ENCODE data around the gene JAML.

JAML gene

GRCh38 chr11:118161786-118162185 lies 63.0 kb downstream of the JAML start:
- in situ Hi-C loops (cut with HindIII; ENCODE audit: low pct_unique_long_range_greater_than_20kb, low sequenced_read_pairs): no loop called here

DNA sequence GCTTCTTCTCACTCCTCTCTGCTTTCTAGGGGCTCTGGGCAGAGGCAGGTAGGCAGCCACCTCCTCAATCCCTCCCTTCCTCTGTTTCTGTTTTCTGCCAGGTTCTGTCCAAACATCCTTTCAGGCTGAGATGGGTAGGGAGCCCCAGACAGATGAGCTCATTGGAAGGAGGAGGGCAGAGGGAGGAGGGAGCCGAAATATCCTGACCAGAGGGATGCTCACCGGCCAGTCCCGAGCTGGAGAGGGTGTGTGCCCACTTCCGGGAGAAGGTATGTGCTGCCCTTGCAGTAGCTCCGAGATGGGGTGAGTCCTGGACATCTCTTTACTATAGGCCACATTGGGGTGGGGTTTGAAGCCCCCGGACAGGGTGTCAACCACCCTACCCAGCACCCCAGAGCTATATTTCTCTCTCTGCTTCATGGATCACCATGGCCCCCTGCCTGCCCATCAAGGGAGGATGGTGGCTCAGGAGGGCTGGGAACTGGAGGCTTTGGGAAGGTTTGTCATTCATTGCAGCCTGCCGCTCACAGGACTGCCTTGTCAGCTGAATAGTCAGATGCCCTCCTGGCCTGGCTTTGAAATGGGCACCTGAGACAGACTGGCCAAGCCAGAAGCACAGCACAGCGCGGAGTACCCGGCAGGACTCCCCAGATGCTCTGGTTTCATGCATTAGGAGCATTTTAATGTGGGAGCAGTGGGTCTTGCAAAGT lies 67.5 kb downstream of the JAML start:
- TF ChIP-seq JUND (IDR thresholded peaks at IDR 0.05; ENCODE audit: low read depth): no peak
- in situ Hi-C loops (cut with HindIII; ENCODE audit: low pct_unique_long_range_greater_than_20kb, low sequenced_read_pairs): no loop called here
- no peak for DNase-seq (ENCODE audit: low read depth in 1 of 2, low spot score in 1 of 2)

More at GRCh38 chr11:118161786-118162185, 63.0 kb downstream of the JAML start:
- no peak for DNase-seq (ENCODE audit: low read depth in 1 of 2, low spot score in 1 of 2)
- TF ChIP-seq JUND (IDR thresholded peaks at IDR 0.05; ENCODE audit: low read depth): no peak

GRCh38 chr11:118156531-118157185 lies 68.2 kb downstream of the JAML start:
- no peak for TF ChIP-seq JUND (IDR thresholded peaks at IDR 0.05; ENCODE audit: low read depth)
- peak; percentile 69 to 79 for DNase-seq (ENCODE audit: low read depth in 1 of 2, low spot score in 1 of 2)
- in situ Hi-C loops (cut with HindIII; ENCODE audit: low pct_unique_long_range_greater_than_20kb, low sequenced_read_pairs): no loop called here

- DNase-seq (ENCODE audit: low read depth in 1 of 2, low spot score in 1 of 2): no peak
- in situ Hi-C loops (cut with HindIII; ENCODE audit: low pct_unique_long_range_greater_than_20kb, low sequenced_read_pairs): no loop called here
- no peak for TF ChIP-seq JUND (IDR thresholded peaks at IDR 0.05; ENCODE audit: low read depth)
Observed at GRCh38 chr11:118155776-118156530, 68.9 kb downstream of the JAML start.

- in situ Hi-C loops (cut with HindIII; ENCODE audit: low pct_unique_long_range_greater_than_20kb, low sequenced_read_pairs): no loop called here
- no peak for TF ChIP-seq JUND (IDR thresholded peaks at IDR 0.05; ENCODE audit: low read depth)
- no peak for DNase-seq (ENCODE audit: low read depth in 1 of 2, low spot score in 1 of 2)
Observed at GRCh38 chr11:118154641-118155040, 70.2 kb downstream of the JAML start.

DNA sequence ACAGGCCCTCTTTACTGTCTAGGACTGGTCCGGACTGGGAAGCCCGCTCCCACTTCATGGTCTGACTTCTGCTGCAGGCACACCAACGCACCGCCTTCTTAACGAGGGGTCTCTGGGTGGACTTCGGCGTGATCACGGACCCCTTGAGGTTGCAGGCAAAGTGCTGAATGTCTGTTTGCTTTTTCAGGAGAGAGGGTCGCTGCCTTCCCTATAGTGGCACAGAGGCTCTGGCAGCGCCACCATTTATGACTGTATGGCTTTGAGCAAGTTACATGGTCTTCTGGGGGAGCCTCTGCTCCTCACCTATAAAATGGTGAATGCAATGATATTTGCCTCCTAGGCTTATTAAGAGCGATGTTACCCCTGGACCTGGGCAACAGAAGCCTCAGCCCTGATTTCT lies 70.8 kb downstream of the JAML start:
- in situ Hi-C loops (cut with HindIII; ENCODE audit: low pct_unique_long_range_greater_than_20kb, low sequenced_read_pairs): no loop called here
- no peak for TF ChIP-seq JUND (IDR thresholded peaks at IDR 0.05; ENCODE audit: low read depth)

DNA sequence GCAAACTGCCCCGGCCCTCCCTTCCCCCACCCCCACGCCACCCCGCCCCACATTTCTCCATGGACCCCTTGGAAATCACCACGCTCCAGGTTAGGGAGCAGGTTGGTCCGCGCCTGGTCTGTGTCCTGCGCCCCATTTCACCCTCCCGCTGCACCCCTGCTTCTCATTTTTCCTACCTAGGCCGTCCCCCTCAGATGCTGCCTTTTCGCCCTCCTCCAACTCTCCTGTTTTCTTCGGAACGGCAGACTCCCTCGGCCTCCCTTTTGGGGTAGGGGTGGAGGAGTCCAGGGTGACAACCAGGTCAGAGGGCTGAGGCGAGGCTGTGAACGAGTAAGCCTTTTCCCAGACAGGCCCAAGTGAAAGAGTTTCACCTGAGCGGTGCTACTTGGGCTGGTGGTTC lies 71.3 kb downstream of the JAML start:
- no peak for TF ChIP-seq JUND (IDR thresholded peaks at IDR 0.05; ENCODE audit: low read depth)
- in situ Hi-C loops (cut with HindIII; ENCODE audit: low pct_unique_long_range_greater_than_20kb, low sequenced_read_pairs): no loop called here
- DNase-seq (ENCODE audit: low read depth in 1 of 2, low spot score in 1 of 2): no peak

More for the DNA sequence above, 70.8 kb downstream of the JAML start:
- DNase-seq (ENCODE audit: low read depth in 1 of 2, low spot score in 1 of 2): no peak

DNA sequence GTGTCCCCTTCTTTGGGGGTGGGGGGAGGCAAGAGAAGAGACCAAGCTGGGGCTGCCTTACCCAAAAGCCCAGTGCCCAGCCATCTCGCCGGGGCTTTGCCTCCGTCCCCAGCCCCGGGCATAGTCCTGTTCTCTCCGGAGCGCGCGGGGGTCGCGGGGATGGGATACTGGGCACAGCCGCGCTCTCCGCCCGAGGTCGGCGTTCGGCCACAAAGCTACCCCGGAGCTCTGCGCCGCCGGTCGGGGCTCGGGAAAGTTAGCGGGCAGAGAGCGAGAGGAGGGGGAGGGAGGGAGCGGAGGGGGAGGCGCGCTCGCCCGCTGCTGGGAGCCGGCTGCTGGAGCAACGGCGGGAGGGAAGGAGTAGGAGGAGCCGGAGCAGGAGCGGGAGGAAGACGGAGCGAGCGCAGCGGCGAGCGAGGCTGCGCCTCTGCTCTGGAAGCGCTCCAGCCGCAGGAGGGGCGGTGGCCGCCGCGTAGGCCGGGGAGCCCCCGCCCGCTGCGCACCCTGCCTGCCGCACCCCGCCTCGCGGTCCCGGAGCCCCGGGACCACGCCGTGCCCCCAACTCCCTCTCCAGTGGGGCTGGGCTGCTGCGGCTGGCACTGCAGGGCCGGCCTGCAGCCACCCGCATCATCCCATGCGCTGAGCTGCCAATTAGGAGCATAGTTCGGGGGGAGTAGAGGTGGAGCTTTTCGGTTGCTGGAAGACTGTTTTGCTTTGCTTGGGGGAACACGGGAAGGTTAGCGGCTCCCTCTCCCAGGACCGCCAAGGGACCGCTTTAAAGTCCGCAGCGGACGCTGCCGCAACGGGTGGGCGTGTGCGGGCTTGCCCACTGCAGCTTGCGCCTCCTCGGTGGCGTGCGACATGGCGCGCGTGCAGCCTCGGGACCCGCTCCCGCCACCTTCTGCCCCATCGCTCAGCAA lies 72.0 kb downstream of the JAML start, which contains the start of gene SCN4B:
TSS of gene SCN4B (minus strand) at position 272 of the 920 bp plus-strand sequence. CDS start at position 122, 150 bp downstream.
- peak; percentile 66 to 97 for DNase-seq (ENCODE audit: low read depth in 1 of 2, low spot score in 1 of 2)
- in situ Hi-C loops (cut with HindIII; ENCODE audit: low pct_unique_long_range_greater_than_20kb, low sequenced_read_pairs): no loop called here
- TF ChIP-seq JUND (IDR thresholded peaks at IDR 0.05; ENCODE audit: low read depth): no peak

- no peak for TF ChIP-seq JUND (IDR thresholded peaks at IDR 0.05; ENCODE audit: low read depth)
- in situ Hi-C loops (cut with HindIII; ENCODE audit: low pct_unique_long_range_greater_than_20kb, low sequenced_read_pairs): no loop called here
- DNase-seq (ENCODE audit: low read depth in 1 of 2, low spot score in 1 of 2): no peak
Observed at GRCh38 chr11:118152020-118152551, 72.7 kb downstream of the JAML start.

- TF ChIP-seq JUND (IDR thresholded peaks at IDR 0.05; ENCODE audit: low read depth): no peak
- in situ Hi-C loops (cut with HindIII; ENCODE audit: low pct_unique_long_range_greater_than_20kb, low sequenced_read_pairs): no loop called here
- DNase-seq (ENCODE audit: low read depth in 1 of 2, low spot score in 1 of 2): no peak
Observed at GRCh38 chr11:118151431-118151830, 73.4 kb downstream of the JAML start.

DNA sequence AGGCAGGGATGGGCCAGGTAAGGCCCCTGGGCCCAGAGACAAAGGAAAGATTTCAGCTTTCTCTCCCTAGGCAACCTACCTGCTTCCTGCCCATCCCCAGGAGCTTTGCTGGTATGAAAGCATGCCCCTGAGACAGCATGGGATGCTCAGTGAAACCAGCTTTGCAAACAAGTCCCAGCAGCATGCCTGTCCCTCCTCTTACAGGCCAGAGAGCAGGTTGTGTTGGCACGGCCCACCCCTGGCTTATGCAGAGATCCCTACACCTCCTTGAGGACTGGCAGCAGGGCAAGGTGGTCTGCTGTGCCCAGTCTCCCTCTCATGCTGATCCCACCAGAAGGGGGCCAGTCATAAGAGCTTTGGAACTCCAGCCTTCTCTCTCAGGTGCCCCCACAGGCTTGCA lies 75.3 kb downstream of the JAML start:
- DNase-seq (ENCODE audit: low read depth in 1 of 2, low spot score in 1 of 2): no peak
- in situ Hi-C loops (cut with HindIII; ENCODE audit: low pct_unique_long_range_greater_than_20kb, low sequenced_read_pairs): no loop called here
- TF ChIP-seq JUND (IDR thresholded peaks at IDR 0.05; ENCODE audit: low read depth): no peak

DNA sequence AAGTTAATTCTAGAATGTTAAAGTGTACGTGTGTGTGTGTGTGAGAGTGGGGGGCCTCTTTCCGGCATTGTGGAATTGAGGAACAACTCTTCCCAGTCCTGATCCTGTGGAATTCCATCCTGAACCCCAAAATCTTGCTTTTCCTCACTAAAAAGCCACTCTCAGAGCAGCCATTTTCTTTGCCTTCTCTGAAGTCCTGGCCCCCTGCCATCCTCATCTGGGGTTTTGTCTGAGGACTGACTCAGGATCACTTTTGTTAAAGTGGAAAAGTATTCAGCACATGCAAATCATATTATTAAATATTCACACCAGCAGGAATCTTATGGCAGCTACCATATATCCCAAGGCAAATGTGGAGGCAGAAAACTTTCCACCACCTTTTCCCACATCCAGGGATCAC lies 76.0 kb downstream of the JAML start:
- no peak for TF ChIP-seq JUND (IDR thresholded peaks at IDR 0.05; ENCODE audit: low read depth)
- no peak for DNase-seq (ENCODE audit: low read depth in 1 of 2, low spot score in 1 of 2)

More for the DNA sequence above, 76.0 kb downstream of the JAML start:
- in situ Hi-C loops (cut with HindIII; ENCODE audit: low pct_unique_long_range_greater_than_20kb, low sequenced_read_pairs): no loop called here
